Measurements from ENCODE around the gene DDX43. TPM values are rescaled to one million over a fixed set of nuclear protein-coding genes. Genes with fewer than 3 reads are reported as not detected.

DDX43 gene
- total RNA-seq, 6 experiments from 2014 or later = not detected

DNA sequence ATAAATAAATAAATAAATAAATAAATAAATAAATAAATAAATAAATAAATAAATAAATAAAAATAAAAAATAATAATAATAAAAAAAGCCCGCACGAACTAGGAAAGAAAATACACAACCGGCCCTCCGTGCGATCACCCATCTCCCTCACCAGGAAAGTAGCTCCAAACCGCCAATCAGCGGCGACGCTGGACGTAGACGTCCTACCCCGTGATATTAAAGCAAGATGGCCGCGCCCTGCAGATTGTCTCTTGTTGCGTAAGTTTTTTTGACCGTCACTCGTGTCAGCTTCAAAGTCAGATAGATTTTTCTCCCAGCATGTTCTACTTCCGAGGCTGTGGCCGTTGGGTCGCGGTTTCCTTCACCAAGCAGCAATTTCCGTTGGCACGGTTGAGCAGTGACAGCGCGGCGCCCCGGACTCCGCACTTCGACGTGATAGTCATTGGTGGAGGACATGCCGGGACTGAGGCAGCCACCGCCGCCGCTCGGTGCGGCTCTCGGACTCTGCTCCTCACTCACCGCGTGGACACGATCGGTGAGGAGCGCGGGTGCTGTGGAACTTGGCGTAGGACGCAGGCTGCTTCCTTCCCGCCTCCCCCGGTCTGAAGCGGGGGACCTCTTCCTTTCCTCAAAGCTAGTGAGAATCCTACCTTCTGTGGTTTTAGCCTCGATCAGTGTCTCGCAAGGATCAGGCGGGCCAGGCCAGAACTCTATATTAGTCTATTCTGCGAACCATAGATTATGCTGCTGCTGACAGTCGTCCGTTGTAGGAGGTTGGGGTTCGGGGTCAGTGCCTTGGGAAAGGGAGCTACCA is 67.1 kb downstream of the DDX43 start, which contains the start of gene MTO1:
Gene MTO1 (plus strand): TSS at position 201 of the 814 bp plus-strand sequence. CDS start 118 bp downstream, at position 319.
- Mint-ChIP-seq H3K4me3 (peak within 1 kb of the TSS; percentile 97), H3K27me3 (ENCODE audit: insufficient read depth) (peaks cover 5% of the 10 kb centered on the region), H3K36me3 (ENCODE audit: low read depth) (peaks cover 13% of the 10 kb centered on the region), H3K9me3 (no peaks in the 10 kb centered on the region), H3K27ac (peak within 1 kb of the TSS; percentile 99), H3K4me1 (ENCODE audit: low read depth) (peaks cover 7% of the 10 kb centered on the region)
- no peak for TF ChIP-seq CTCF (IDR thresholded peaks at IDR 0.05)
- peak; percentile 90 for DNase-seq

Other genes starting within 250 kb of the DDX43 start
- gene KHDC1L, start 169.3 kb upstream of the DDX43 start, total RNA-seq (2021; fragmentation: NEBNext Ultra II Directional; extraction: Animal tissue kit (Norgen Biotek cat#: 25700)) = under 1 TPM in 2 of 6 experiments, not detected in 4; 0.37 to 0.55 TPM
- 1 to 10 TPM; 4.8 to 6.3 (median 5.9) TPM for gene KHDC1, start 131.6 kb upstream of the DDX43 start, total RNA-seq (2021; fragmentation: NEBNext Ultra II Directional; extraction: Animal tissue kit (Norgen Biotek cat#: 25700))
- not detected for gene DPPA5, start 40.6 kb upstream of the DDX43 start, total RNA-seq (2021; fragmentation: NEBNext Ultra II Directional; extraction: Animal tissue kit (Norgen Biotek cat#: 25700))
- not detected for gene KHDC3L, start 32.2 kb upstream of the DDX43 start, total RNA-seq (2021; fragmentation: NEBNext Ultra II Directional; extraction: Animal tissue kit (Norgen Biotek cat#: 25700))
- not detected for gene OOEP, start 24.9 kb upstream of the DDX43 start, total RNA-seq (2021; fragmentation: NEBNext Ultra II Directional; extraction: Animal tissue kit (Norgen Biotek cat#: 25700))
- gene CGAS, start 57.5 kb downstream of the DDX43 start, total RNA-seq (2021; fragmentation: NEBNext Ultra II Directional; extraction: Animal tissue kit (Norgen Biotek cat#: 25700)) = 1 to 10 TPM; 3.6 to 5.3 (median 5.0) TPM
- 10 to 100 TPM; 18.5 to 28.2 (median 21.5) TPM for gene MTO1, start 66.9 kb downstream of the DDX43 start, total RNA-seq (2021; fragmentation: NEBNext Ultra II Directional; extraction: Animal tissue kit (Norgen Biotek cat#: 25700))
- over 10,000 TPM in 4 of 6 experiments, 1,000 to 10,000 TPM in 2; 8,709 to 10,268 (median 10,123) TPM for gene EEF1A1, start 126.2 kb downstream of the DDX43 start, total RNA-seq (2021; fragmentation: NEBNext Ultra II Directional; extraction: Animal tissue kit (Norgen Biotek cat#: 25700))

Data from HFFc6 (cell line).